Measurements from ENCODE around the gene EPB41L4B.
"Not testable (repeated sequence)": the region's sequence is repeated elsewhere in the genome, so short reads cannot be mapped to it uniquely, and the experiment has no call there.

Gene EPB41L4B

GRCh38 chr9:109242014-109242413 is 78.8 kb downstream of the EPB41L4B start:
- no peak for DNase-seq

- DNase-seq = no peak
Measured at GRCh38 chr9:109241207-109241606, 79.7 kb downstream of the EPB41L4B start.

DNA sequence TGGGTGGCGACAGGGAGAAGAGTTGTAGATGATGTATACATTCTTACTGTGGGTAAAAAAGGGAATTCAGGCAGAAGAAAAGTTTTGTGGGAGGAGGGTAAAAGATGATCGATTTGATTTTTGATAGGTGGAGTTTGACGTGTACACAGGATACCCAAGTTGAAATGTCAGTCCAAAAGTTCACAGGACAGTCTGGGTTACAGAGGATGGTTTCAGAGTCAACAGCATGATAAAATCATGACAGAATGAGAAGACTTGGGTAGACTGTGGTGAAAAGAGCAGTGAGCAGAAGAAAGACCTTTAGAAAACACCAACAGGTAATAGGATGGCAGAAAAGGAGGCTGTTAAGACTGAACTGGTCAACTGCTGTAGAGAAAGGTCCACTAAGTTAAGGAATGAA is 81.6 kb downstream of the EPB41L4B start:
- no peak for DNase-seq

- DNase-seq = no peak
Measured at GRCh38 chr9:109238655-109239054, 82.2 kb downstream of the EPB41L4B start.

- DNase-seq = no peak
Measured at GRCh38 chr9:109238125-109238524, 82.7 kb downstream of the EPB41L4B start.

DNA sequence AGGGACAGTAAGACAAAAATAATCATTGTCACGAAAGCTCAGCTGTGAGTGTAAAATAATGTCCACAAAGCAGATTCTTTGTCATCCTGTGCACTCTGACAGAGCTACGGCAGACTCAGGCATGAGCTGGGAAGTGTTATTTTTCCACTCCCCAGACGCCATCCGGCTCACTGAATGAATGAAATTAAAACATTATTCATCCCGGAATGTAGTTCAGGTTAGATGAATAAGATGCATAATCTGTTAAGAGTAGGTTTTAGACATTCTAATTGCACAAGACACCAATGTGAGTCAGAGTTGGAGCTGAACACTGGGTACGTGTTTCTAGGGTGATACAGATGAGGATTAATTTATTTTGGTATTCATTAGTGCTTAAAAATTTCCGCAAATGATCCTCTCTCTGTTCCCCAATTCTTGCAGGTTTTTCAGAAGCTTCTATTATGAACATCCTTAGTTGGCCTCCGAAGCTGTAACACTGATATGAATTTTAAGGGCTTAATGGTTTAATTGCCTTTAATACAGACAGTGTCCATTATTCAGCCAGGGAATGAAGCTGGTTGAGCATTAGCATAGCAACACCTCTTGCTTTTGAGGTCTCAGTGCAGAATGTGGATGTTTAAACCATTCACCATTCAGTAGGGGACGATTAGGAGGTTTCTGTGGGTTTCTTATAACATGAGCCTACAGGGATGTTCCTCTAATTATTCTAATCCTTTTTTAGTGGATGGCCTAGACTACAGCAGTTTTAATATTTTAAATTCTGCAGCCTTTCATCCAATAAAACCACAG is 88.2 kb downstream of the EPB41L4B start:
- no peak for DNase-seq

DNA sequence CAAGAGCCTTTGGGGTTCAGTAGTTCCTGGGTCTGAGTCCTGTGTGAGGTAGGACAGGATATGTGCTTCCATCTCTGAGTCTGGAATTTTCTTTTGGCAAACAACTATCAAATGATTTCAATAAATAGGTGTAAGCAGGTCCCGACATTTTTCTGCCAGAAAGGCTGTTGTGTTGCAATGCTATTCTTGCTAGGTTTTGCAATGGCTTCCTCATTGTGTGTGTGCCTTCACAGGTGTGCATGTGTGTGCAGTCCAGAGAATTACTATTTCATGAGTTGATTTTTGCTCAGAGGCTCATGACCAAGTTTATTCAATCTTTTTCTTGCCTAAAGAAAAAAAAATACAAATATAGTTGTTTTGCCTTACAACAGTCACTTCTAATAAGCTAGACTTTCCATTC is 89.3 kb downstream of the EPB41L4B start:
- DNase-seq = no peak

- no peak for DNase-seq
Measured at GRCh38 chr9:109230277-109230676, 90.6 kb downstream of the EPB41L4B start.

DNA sequence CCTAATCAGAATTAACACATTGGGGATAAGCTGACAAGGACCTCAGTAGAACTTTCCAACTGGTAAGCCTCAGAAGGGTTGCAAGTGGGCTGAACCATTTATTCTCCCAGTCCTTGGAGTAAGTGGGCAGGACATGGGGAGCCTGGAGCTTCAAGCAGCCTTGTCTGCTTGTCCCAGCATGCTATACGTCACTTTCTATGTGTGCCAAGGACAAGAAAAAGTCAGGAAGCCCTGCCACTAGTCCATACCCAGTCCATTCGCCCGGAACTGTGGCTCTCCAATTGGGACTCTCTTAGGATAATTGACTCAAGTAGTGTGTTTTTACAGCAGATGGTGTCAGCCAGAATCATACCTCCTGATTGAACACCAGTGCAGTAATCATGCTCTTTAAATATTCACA is 91.2 kb downstream of the EPB41L4B start:
- DNase-seq = no peak

- no peak for DNase-seq
Measured at GRCh38 chr9:109228093-109228642, 92.7 kb downstream of the EPB41L4B start.

DNA sequence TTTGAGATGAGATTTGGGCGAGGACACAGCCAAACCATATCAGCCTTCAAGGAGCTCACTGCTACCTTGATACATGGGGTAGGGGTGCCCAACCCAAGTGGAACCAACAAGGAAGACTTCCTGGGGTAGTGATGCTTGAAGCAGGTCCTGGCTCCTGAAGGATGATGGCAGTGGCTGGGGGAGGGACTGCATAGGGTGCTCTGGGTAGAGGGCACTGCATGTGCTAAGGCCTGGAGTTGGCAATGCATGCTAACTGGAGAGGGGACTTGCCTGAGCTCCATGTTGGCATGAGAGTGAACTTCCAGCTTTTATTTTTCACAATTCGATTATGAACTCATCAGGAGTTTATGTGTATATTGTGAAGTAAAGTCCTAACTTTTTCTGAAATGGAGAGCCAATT is 95.2 kb downstream of the EPB41L4B start:
- DNase-seq = no peak

GRCh38 chr9:109224751-109225150 is 96.1 kb downstream of the EPB41L4B start:
- DNase-seq = peak; percentile 27

- not testable (repeated sequence) for DNase-seq
Measured at GRCh38 chr9:109218242-109218641, 102.6 kb downstream of the EPB41L4B start.

GRCh38 chr9:109214414-109214813 is 106.4 kb downstream of the EPB41L4B start:
- DNase-seq = no peak

- DNase-seq = no peak
Measured at GRCh38 chr9:109213285-109214121, 107.4 kb downstream of the EPB41L4B start.

DNA sequence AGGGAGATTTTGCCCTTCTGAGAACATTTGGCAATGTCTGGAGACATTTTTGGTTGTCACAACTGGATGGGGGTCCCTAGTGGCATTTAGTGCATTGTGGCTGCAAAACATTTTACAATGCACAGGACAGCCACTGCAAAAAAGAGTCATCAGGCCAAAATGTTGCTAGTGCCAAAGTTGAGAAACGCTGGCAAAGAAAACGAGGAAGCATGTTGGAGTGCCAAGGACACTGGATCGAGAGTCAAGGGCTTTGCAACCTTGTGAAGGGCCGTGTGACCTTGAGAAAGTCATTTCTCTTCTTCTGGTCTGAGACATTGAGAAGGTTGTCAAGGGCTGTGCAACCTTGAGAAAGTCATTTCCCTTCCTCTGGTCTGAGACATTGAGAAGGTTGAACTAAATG is 108.1 kb downstream of the EPB41L4B start:
- DNase-seq = no peak

- no peak for DNase-seq
Measured at GRCh38 chr9:109206670-109207069, 114.2 kb downstream of the EPB41L4B start.

DNA sequence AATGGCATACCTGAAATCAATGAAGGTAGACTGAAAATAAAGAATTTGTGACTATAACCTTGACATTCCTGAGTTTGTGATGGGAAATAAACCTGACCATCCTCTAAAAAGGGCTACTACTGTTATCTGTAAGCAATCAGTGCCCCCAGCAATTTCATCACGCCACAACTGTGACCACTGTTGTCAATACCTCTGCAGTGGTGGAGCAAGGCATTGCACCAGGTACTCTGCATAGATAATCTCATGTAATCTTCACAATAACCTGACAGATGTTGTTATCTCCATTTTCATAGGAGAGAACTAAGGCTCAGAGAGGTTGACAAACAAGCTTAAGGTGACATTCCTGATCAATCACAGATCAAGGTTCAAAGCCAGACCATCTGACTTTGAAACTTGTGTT is 115.3 kb downstream of the EPB41L4B start:
- no peak for DNase-seq

DNA sequence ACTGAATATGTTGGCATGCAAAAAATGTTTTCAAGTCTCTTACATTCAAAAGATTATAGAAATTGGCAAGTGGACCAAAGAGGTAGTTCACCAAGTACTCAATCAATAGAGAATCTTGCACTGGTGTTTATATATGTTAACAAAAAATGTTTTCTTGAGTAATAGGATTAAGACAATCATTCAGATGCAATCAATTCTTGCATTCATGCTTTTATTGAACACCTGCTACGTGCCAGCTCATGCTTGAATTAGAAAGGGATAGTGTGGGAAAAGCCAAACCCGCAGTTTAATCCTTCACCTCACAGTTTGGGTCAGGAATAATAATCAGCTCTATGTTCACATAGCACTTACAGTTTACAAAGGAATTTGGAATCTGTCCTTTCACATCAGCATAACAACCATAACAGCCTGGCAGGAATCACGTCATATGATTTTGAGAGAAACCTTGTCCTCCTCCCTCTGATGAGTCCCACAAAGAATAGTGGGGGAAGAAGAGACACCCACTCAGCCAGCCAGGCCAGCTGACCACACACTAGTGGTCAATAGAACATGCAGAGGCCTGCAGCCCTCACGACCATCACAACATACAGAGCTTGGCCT is 117.0 kb downstream of the EPB41L4B start:
- no peak for DNase-seq

GRCh38 chr9:109199676-109200075 is 121.2 kb downstream of the EPB41L4B start:
- DNase-seq = no peak

DNA sequence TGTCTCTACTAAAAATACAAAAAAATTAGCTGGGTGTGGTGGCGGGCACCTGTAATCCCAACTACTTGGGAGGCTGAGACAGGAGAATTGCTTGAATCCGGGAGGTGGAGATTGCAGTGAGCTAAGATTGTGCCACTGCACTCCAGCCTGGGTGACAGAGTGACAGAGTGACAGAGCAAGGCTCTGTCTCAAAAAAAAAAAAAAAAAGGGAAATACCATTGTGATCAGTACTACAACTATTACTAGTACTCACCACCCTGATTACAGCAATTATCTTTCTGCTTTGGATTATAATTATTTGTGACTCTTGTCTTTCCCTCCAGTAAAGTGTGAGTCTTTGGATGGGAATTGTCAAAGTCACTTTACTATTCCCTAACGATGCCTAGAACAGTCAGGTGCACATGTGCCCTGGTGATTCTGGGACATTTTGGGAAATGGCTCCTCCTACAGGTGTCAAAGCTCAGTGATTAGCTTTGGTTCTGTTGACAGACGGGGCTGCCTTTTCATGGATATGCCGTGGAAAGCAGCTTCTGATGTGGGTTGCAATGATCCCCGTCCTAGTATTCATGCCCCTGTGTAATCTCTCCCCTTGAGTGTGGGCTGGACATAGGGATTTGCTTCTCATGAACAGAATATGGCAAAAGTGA is 122.0 kb downstream of the EPB41L4B start:
- no peak for DNase-seq

GRCh38 chr9:109193974-109194556 is 126.8 kb downstream of the EPB41L4B start:
- DNase-seq = no peak

All from NCI-H446 treated with DMSO at 0.1 percent for 48 hours (cell line).